Stimulated activated naive CD8-positive, alpha-beta T cell treated with anti-CD3 and anti-CD28 coated beads, Interleukin-15, Interleukin-2, amounts not matched to agents 100 U/mL and 50 U/mL, for 24 hours (primary cell): Measurements from ENCODE around the gene CERT1.
"Not testable (repeated sequence)": the region's sequence is repeated elsewhere in the genome, so short reads cannot be mapped to it uniquely, and the experiment has no call there.

ENCODE experiments used
- ATAC-seq: fragments of 150-1000 bp; cut with Tn5 transposase; one replicate; pipeline ENCODE4 v1.10.0; 2021
- DNase-seq: peaks from one replicate; pipeline ENCODE4 v3.0.0; 2021

Gene CERT1, protein sequence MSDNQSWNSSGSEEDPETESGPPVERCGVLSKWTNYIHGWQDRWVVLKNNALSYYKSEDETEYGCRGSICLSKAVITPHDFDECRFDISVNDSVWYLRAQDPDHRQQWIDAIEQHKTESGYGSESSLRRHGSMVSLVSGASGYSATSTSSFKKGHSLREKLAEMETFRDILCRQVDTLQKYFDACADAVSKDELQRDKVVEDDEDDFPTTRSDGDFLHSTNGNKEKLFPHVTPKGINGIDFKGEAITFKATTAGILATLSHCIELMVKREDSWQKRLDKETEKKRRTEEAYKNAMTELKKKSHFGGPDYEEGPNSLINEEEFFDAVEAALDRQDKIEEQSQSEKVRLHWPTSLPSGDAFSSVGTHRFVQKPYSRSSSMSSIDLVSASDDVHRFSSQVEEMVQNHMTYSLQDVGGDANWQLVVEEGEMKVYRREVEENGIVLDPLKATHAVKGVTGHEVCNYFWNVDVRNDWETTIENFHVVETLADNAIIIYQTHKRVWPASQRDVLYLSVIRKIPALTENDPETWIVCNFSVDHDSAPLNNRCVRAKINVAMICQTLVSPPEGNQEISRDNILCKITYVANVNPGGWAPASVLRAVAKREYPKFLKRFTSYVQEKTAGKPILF

DNA sequence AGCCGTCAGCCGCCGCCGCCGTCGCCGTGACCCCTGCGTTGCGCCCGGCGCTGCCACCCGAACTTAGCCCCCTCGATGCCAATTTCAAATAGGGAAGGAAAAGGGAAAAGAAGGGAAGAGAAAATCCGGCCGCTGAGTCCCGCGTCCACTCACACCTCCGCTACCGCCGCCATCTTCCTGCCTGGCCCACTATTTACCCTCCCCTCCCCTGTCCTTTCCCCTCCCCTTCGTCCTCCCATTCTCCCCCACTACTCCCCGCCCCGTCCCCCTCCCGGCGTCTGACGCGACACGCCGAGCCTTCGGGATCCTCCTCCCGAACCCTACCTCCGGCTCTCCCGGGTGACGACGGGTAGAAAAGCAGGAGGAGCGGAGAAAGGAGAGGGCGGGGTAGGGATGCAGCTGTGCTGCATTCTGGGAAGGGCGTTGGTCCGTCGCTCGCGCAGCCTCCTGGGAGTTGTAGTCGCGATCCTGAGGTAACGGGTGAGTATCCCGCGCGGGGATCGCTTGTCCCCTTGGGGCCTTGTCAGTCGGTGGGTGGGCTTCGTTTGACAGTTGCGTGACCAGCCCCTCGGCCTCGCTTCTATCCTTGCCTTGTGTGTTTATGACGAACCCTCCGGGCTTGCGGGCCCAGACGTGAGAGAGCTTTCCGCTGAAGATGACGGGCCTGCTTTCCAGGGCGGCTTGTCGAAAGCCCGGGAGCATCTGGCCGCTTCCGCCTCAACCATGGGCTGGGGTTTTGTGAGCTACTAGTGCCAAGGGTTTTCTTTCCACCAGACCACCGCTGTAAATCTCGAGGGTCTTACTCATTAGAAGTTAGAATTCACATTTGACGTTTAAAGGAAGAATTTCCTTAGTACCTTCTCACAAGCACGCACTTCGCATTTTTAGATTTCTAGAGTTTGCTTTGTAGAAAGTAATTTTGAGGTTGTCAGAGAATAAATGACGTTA is at the start of gene CERT1, which contains the start of gene POLK:
Gene CERT1, minus strand, starts transcription at position 195 of the 948 bp plus-strand sequence. CDS start 422 bp downstream, outside the sequence.
Gene POLK, plus strand, starts transcription at position 457 of the 948 bp plus-strand sequence.
- DNase-seq = peak; percentile 96
- peak; percentile 98 for ATAC-seq

DNA sequence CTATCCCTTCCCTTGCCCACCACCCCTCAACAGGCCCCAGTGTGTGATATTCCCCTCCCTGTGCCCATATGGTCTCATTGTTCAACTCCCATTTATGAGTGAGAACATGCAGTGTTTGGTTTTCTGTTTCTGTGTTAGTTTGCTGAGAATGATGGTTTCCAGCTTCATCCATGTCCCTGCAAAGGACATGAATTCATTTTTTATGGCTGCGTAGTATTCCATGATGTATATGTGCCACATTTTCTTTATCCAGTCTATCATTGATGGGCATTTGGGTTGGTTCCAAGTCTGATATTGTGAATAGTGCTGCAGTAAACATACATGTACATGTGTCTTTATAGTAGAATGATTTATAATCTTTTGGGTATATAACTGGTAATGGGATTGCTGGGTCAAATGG is 49.2 kb upstream of the CERT1 start:
- ATAC-seq = not testable (repeated sequence)

DNA sequence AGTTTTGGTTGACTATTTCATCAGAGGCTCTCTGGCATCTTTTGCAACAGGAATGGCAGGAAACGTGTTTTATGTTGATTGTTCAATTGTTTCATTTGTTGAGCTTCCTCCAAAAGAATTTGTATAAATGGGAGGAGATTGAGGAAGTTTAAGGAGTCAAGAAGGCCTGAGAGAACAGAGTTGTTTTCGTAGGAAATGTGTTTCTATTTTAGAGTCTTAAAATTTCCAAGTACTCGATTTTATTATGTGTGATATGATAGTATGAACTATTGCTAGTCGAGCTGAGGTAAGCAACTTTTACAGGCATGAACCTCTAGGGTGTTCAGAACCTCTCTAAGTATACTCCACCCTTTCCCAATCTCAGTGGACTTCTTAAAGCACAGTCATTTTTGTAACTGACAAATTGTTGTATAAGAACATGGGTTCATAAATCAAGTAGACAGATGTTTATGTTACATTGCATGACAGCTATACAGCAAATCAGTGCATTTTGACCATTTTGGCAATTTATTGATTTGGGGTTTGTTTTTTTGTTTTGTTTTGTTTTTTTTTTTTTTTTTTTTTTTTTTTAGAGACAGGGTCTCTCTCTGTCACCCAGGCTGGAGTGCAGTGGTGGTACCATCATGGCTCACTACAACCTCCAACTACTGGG is 47.7 kb upstream of the CERT1 start:
- no peak for DNase-seq
- ATAC-seq = no peak

More for the DNA sequence above, 49.2 kb upstream of the CERT1 start:
- DNase-seq = not testable (repeated sequence)

DNA sequence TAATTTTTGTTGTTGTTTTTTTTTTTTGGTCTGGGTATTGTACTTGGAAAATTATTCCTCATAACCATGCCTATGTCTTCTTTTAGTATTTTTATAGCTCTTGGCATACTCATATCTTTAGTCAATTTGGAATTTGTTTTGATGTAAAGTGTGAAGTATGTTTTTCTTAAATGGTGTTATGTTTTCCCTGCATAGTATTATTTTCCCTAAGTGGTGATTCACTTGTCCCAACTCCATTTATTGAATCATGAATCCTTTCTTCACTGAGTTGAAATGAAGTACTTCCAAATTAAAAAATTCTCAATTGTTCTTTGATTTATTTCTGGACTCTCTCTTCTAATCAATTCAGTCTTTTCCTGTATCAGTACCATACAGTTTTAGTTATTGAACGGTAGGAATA is 46.8 kb upstream of the CERT1 start:
- DNase-seq (no peak), ATAC-seq (no peak)

DNA sequence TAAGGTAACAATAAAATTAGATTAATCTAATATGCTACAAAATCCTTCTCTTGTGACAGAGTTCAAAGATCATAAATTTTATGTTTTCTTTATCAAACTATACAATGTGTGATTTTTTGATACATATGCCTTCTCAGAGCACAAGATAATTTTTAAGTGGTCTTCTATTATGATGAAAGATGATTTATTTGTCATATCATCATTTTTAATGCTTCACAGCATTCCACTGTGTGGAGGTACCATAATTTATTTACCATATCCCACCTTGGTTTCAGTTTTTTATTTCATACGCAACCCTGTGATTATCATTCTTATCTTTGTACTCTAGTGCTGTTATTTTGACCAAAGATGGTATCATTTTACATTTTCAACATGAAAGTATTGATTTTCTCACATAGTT is 41.9 kb upstream of the CERT1 start:
- ATAC-seq (no peak), DNase-seq (no peak)

DNA sequence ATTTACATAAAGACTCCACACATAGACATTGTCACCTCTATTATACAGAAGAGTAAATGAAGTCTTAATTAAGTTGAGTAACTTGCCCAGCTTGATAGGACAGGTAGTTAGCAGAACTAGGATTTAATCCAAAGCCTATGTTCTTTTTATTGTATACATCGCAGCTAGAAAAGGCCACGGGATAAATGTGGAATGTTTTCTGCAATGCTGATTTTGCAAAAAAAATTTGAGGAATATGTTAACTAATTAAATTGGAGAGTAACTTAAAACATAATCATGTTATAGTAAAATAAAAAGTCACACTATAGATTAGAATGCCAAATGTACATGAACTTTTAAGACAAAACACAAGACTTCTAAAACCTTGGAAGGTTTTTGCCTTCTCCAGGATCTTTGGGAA is 41.3 kb upstream of the CERT1 start:
- ATAC-seq (no peak), DNase-seq (no peak)

DNA sequence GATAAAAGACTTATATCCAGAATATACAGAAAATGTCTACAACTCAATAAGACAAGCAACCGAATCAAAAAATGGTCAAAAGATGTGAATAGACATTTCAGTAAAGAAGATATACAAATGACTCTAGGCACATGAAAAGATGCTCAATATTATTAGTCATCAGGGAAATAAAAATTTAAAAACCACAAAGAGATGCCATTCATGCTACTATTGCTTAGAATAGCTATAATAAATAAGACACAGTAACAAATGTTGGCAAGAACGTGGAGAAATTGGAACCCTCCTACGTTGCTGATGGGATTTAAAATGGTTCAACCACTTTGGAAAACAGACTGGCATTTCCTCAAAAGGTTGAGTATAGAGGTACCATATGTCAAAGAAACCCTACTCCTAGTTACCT is 40.0 kb upstream of the CERT1 start:
- no peak for DNase-seq
- no peak for ATAC-seq

DNA sequence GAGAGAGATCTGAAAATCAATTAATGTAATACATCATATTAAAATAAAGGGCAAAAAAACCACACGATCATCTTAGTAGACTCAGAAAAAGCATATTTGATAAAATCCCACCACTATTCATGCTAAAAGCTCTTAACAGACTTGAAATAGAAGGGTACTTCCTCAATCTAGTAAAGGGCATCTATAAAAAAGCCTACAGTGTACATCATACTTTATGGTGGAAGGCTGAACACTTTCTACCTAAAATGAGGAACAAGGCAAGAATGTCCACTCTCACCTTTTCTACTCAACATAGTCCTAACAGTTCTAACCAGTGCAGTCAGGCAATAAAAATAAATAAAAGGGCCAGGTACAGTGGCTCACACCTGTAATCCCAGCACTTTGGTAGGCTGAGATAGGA is 39.2 kb upstream of the CERT1 start:
- DNase-seq (no peak), ATAC-seq (no peak)

DNA sequence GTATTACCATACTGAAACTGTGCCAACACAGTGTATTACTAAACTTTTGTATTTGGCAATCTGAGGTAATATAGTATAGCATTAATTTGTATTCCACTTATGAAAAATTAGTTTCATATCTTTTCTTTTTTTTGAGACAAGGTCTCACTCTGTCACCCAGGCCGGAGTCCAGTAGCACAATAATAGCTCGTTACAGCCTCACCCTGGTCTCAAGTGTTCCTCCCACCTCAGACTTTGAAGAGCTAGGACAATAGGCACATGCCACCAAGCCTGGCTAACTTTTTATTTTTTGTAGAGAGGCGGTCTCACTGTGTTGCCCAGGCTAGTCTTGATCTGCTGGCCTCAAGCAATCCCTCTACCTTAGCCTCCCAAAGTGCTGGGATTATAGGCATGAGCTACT is 36.4 kb upstream of the CERT1 start:
- DNase-seq = no peak
- ATAC-seq = no peak

DNA sequence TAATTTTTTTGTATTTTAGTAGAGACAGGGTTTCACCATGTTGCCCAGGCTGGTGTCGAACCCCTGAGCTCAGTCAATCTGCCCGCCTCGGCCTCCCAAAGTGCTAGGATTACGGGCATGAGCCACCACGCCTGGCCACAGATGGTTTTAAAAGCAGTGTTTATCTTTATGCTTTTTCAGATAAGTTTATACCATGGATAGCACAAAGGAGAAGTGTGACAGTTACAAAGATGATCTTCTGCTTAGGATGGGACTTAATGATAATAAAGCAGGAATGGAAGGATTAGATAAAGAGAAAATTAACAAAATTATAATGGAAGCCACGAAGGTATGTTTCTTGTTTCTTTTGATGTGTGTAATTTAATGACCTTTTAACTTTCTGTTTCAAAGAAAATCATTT is 35.4 kb upstream of the CERT1 start:
- no peak for DNase-seq
- no peak for ATAC-seq

DNA sequence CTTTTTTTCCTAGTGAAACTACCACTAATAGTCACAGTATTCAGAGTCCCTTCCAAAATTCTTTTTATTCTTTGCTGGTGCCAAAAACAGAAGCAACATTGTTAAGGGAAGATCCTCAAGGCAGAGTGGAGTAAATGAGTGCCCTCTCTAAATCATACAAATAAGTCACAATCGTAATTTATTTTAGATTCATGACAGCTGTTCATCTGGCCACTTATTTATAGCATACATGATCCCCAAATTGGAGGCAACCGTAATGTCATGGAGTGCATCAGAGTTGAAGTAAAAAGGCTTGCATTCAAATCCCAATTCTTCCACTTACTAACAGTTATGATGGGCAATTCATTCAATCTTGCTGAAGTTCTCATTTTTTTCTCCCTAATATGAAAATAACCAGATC is 33.7 kb upstream of the CERT1 start:
- no peak for ATAC-seq

DNA sequence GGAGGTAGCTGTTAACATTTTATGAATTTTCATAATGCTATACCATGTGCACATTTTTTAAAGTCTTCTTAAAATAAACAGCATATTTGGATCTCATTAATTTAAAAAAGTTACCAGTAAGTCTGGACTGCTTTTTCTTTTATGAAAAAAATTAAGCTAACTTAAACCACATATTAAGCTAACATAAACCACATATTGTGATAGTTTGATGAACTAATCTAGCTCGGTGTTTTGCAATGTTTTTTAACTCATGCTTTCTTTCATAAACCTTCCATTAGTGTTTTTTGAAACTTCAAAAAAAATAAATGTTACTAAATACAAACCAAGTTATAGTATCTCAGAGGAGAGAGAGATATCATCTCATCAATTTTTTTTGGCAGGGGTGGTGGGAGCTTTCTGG is 26.8 kb upstream of the CERT1 start:
- ATAC-seq = no peak
- DNase-seq = no peak

More for the DNA sequence above, 33.7 kb upstream of the CERT1 start:
- no peak for DNase-seq

DNA sequence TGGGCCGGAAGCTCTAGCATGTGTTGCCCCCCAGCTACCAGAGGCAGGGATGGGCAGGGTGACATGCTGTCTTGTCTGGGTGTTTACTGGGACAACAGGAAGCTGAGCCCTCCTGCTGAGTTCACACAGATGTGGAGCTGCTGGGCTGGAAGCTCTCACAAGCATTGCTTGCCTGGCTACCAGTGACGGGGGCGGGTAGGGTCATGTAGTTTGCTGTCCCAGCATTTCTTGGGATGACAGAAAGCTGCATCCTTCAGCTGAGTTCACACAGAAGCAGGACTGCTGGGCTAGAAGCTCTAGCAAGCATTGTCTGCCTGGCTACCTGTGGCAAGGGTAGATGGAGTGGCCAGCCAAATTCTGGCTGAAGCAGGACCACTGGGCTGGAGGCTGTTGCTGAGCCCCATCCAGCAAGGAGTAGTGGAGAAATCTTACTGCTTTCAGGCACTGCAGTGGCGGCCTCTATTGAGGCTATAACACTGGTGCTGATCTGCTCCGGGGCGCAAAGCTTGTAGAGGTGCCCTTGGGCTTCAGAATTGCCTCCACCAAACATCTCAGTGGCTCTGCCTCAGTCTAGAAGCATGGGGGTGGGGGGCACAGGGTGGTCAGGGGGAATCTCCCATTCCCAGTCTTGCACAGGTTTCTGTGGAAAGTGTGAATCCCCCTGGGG is 25.4 kb upstream of the CERT1 start:
- peak; percentile 28 for ATAC-seq

DNA sequence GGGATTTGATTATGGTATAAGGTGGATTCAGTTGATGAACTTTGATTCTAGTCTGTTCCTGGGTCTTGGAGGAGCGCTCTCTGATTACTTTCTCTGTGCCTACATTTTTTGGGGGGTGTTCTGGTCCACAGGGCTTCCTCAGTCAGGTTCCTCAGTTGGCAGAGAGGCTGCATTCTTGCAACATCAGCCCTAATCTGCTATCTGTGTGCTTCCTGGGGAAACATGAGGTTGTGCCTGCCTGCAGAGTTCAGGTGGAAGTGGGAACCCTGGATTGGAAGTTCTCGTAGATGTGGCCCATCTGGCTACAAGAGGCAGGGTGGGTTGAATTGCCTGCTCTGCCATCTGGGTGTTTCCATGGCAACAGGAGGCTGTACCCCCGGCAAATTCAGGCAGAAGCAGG is 24.7 kb upstream of the CERT1 start:
- no peak for DNase-seq
- ATAC-seq = no peak

More for the DNA sequence above, 25.4 kb upstream of the CERT1 start:
- DNase-seq = no peak

DNA sequence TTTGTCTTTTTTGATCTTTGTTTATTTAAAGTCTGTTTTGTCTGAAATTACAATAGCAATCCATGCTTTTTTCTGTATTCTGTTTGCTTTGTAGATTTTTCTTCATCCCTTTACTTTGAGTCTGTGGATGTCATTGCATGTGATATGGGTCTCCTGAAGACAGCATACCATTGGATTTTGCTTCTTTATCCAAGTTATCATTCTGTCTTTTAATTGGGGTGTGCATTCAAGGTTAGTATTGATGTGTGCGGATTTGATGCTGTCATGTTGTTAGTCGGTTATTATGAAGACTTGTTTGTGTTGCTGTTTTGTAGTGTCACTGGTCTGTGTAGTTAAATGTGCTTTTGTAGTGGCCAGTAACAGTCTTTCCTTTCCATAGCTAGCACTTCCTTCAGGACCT is 23.3 kb upstream of the CERT1 start:
- no peak for ATAC-seq
- no peak for DNase-seq

DNA sequence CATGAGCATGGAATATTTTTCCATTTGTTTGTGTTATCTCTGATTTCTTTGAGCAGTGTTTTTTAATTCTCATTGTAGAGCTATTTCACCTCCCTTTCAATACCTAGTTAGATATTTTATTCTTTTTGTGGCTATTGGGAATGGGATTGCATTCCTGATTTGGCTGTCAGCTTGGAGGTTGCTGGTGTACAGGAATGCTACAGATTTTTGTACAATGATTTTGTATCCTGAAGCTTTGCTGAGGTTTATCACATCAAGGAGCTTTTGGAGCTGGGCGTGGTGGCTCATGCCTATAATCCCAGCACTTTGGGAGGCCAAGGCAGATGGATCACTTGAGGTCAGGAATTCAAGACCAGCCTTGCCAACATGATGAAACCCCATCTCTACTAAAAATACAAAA is 22.3 kb upstream of the CERT1 start:
- not testable (repeated sequence) for DNase-seq, ATAC-seq

DNA sequence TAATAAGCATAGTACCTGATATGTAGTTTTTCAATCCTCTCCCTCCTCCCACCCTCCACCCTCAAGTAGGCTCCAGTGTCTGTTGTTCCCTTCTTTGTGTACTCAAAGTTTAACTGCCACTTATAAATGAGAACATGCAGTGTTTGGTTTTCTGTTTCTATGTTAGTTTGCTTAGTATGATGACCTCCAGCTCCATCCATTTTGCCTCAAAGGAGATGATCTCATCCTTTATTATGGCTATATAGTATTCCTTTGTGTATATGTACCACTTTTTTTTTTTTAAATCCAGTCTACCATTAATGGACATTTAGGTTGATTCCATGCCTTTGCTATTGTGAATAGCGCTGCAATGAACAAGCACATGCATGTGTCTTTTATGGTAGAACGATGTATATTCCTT is 20.8 kb upstream of the CERT1 start:
- DNase-seq (no peak), ATAC-seq (no peak)

DNA sequence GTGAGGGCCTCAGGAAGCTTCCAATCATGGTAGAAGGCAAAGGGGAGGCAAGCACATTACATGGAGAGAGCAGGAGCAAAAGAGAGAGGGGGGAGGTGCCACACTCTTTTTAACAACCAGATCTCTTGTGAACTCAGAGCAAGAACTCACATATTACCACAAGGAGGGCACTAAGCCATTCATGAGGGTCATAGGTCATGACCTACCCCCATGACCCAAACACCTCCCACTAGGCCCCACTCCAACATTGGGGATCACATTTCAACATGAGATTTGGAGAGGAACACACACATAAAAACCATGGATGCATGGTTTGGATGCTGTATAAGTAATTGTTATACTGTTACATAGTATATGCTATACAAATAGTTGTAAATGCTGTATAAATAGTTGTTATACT is 17.8 kb upstream of the CERT1 start:
- ATAC-seq (no peak), DNase-seq (no peak)

DNA sequence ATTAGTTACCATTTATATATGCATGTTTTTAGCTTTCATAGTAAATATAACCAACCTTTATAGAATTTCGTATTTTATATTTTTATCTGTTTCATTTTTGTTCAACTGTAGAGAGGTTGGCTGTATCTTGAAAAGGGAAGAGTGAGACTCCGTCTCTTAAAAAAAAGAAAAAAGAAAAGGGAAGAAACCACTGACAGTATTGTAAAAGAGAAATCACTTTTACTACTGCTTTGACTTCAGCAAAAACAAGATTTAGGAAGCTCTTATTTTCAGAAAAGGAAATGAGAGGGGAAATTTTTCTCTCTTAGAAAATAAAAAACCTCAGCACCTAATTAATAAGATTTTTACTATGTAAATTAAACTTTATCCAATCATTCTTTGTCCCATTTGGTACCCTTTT is 14.6 kb upstream of the CERT1 start:
- no peak for DNase-seq

DNA sequence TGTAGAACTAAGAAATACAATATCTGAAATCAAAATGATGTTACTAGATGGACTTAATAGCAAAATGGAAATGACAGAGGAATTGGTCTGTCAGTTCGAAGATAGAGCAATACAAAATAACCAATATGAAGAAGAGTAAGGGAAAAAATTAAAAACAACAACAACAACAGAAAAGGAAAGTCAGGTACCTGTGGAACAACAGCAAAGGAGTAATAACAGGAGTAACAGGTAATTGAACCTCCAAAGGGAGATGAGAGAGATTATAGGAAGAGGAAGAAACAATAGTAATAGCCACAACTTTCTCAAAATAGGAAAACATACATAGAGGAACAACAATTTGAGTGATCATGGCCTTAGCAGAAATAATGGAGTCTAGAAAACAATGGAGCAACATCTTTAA is 13.9 kb upstream of the CERT1 start:
- no peak for ATAC-seq

More for the DNA sequence above, 14.6 kb upstream of the CERT1 start:
- ATAC-seq = no peak

DNA sequence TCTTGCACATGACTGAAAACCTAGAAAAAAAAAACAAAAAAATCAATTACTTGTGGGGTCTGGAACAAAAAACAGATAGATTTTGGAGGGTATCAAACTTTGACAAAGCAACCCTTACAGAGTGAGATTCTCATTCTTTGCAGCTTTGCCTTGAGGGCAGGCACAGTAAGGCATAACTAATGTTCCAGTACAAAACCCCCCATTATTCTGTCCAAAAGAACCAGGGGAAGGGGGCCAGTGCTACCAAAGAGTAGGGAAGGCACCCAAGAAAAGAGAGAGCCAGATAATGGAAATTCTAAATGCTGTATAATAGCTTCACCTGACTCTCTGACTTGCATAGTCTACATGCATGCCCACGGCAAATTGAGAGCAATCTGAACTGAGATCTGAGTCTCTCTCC is 13.2 kb upstream of the CERT1 start:
- ATAC-seq = no peak
- DNase-seq = no peak

More for the DNA sequence above, 13.9 kb upstream of the CERT1 start:
- no peak for DNase-seq
